Measurements from ENCODE around the gene NEUROG1.

DNA sequence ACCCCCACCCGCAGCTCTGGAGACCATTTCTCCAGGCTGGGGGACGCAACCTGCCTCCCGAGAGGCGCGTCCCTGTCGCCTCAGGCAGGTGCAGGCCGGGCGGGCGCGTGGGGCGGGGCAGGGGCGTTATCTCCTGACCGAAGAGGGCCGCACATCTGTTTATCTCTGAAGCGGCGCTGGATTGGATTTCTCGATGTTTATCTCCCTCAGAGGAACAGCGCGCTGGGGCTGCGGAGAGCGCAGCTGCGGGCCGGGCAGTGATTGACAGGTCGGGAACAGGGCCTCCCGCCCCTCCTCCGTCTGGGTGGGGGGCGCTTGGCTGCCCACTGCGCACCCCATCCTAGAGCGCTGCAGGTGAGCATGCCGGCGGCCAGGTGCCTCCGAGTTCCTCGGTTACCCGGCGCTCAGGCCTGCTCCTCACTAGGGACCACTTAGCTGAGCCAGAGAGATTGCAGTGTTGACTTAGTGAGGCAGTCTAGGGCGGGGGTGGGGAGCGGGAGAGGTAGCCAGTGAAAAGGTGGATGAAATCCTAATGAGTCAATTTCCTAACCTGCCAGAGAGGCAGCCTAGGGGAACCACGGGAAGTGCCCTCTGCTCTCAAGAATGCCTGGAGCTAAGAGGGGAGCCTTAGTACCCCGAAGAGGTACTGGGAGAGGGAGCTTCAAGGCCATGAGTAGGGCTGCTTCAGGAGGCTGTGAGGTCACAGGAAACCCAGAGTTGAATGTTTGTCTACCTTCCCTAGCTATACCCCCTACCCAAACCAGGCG is 44.0 kb downstream of the NEUROG1 start:
- TF ChIP-seq POLR2A (IDR thresholded peaks at IDR 0.05; ENCODE audit: low read depth, low read length) (no peak), POLR2AphosphoS5 (IDR thresholded peaks at IDR 0.05; ENCODE audit: low read depth, low read length) (no peak)
